Liver (tissue), 9 donors: ENCODE data around the gene ITFG1. TPM values are rescaled to one million over a fixed set of nuclear protein-coding genes. Genes with fewer than 3 reads are reported as not detected.
A peak's percentile ranks its signal among the peaks of the same experiment; 100 is the strongest.

Source experiments
- DNase-seq: peaks from one replicate; pipeline ENCODE4 v3.0.0-alpha.2; 2017; ENCODE audit warnings: low spot score
- H3K27ac ChIP-seq, 2 donors: one replicate each; pipeline ENCODE4 v1.7.0; 2013; ENCODE audit warnings: inconsistent platforms in 2 of 2, low read length in 2 of 2, control low read depth in 1 of 2, low read depth in 1 of 2, mild to moderate bottlenecking in 1 of 2
- H3K27me3 ChIP-seq, 4 donors: one replicate each; pipeline versions ENCODE4 v1.6.1 to v1.7.0; 2013; ENCODE audit warnings: low read length in 3 of 4, inconsistent platforms in 1 of 4, mild to moderate bottlenecking in 1 of 4, moderate library complexity in 1 of 4; ENCODE audit not compliant: control insufficient read depth in 4 of 4, insufficient read depth in 4 of 4
- H3K36me3 ChIP-seq, 4 donors: one replicate each; pipeline versions ENCODE4 v1.6.1 to v1.7.0; 2013; ENCODE audit warnings: low read length in 3 of 4, mild to moderate bottlenecking in 3 of 4, low read depth in 1 of 4, moderate library complexity in 1 of 4; ENCODE audit not compliant: control insufficient read depth in 4 of 4, insufficient read depth in 3 of 4
- H3K4me1 ChIP-seq, 4 donors: one replicate each; pipeline versions ENCODE4 v1.6.1 to v1.7.0; 2013; ENCODE audit warnings: low read length in 3 of 4, mild to moderate bottlenecking in 3 of 4, moderate library complexity in 1 of 4; ENCODE audit not compliant: control insufficient read depth in 4 of 4, insufficient read depth in 4 of 4
- H3K4me3 ChIP-seq, 3 donors: one replicate each; pipeline versions ENCODE4 v1.6.1 to v1.7.0; 2013; ENCODE audit warnings: low read length in 3 of 3, control low read depth in 1 of 3, low read depth in 1 of 3, mild to moderate bottlenecking in 1 of 3
- H3K9ac ChIP-seq, 2 donors: one replicate each; pipeline ENCODE4 v1.7.0; 2013; ENCODE audit warnings: low read length in 2 of 2, mild to moderate bottlenecking in 2 of 2, moderate library complexity in 2 of 2, control low read depth in 1 of 2, low read depth in 1 of 2
- H3K9me3 ChIP-seq, 4 donors: one replicate each; pipeline versions ENCODE4 v1.6.1 to v1.7.0; 2013; ENCODE audit warnings: low read length in 3 of 4; ENCODE audit not compliant: control insufficient read depth in 4 of 4
- ATF3 ChIP-seq: IDR thresholded peaks from 2 replicates; pipeline ENCODE4 v1.6.1; 2016; ENCODE audit warnings: antibody characterized with exemption
- CTCF ChIP-seq: fragments of 150-350 bp; IDR thresholded peaks from 2 replicates; pipeline ENCODE4 v1.5.1; 2017; ENCODE audit warnings: improper control_type of control experiment, low read depth, low read length; ENCODE audit not compliant: missing input control
- EGR1 ChIP-seq, 2 donors: IDR thresholded peaks; 2 replicates each; pipeline ENCODE4 v1.6.1; 2016 to 2018; ENCODE audit warnings: antibody characterized with exemption in 2 of 2, low read depth in 2 of 2
- FOXA1 ChIP-seq: IDR thresholded peaks from 2 replicates; pipeline ENCODE4 v1.6.1; 2016; ENCODE audit warnings: antibody characterized with exemption
- FOXA2 ChIP-seq: IDR thresholded peaks from 2 replicates; pipeline ENCODE4 v1.6.1; 2016; ENCODE audit warnings: antibody characterized with exemption
- GABPA ChIP-seq, 2 donors: IDR thresholded peaks in 1 of 2; conservative IDR thresholded peaks in 1 of 2; 2 replicates each; pipeline ENCODE4 v1.6.1; 2016; ENCODE audit warnings: antibody characterized with exemption in 2 of 2, mild to moderate bottlenecking in 1 of 2, moderate library complexity in 1 of 2
- HNF4A ChIP-seq, 2 donors: conservative IDR thresholded peaks; 2 replicates each; pipeline ENCODE4 v1.6.1; 2016; ENCODE audit warnings: antibody characterized with exemption in 2 of 2, mild to moderate bottlenecking in 2 of 2
- HNF4G ChIP-seq: IDR thresholded peaks from 2 replicates; pipeline ENCODE4 v1.6.1; 2016; ENCODE audit warnings: antibody characterized with exemption
- JUND ChIP-seq, 2 donors: IDR thresholded peaks; 2 replicates each; pipeline ENCODE4 v1.6.1; 2016; ENCODE audit warnings: antibody characterized with exemption in 2 of 2
- MAX ChIP-seq: IDR thresholded peaks from 2 replicates; pipeline ENCODE4 v1.6.1; 2016; ENCODE audit warnings: antibody characterized with exemption
- NR2F2 ChIP-seq: IDR thresholded peaks from 2 replicates; pipeline ENCODE4 v1.6.1; 2016; ENCODE audit warnings: antibody characterized with exemption
- RAD21 ChIP-seq, 2 donors: IDR thresholded peaks; 2 replicates each; pipeline ENCODE4 v1.6.1; 2016; ENCODE audit warnings: antibody characterized with exemption in 2 of 2, mild to moderate bottlenecking in 2 of 2
- REST ChIP-seq: IDR thresholded peaks from 2 replicates; pipeline ENCODE4 v1.6.1; 2016; ENCODE audit warnings: antibody characterized with exemption, mild to moderate bottlenecking
- RXRA ChIP-seq, 2 donors: IDR thresholded peaks; 2 replicates each; pipeline ENCODE4 v1.6.1; 2017 to 2018; ENCODE audit warnings: antibody characterized with exemption in 2 of 2, mild to moderate bottlenecking in 1 of 2
- SP1 ChIP-seq: IDR thresholded peaks from 2 replicates; pipeline ENCODE4 v1.6.1; 2018; ENCODE audit warnings: antibody characterized with exemption, mild to moderate bottlenecking
- TAF1 ChIP-seq: conservative IDR thresholded peaks from 2 replicates; pipeline ENCODE4 v1.6.1; 2016; ENCODE audit warnings: antibody characterized with exemption, mild to moderate bottlenecking
- YY1 ChIP-seq: IDR thresholded peaks from 2 replicates; pipeline ENCODE4 v1.6.1; 2016; ENCODE audit warnings: antibody characterized with exemption, mild to moderate bottlenecking
- ZBTB33 ChIP-seq: IDR thresholded peaks from 2 replicates; pipeline ENCODE4 v1.6.1; 2016; ENCODE audit warnings: antibody characterized with exemption
- WGBS: extraction: QIAGEN DNeasy Blood & Tissue Kit; methylation state at CpG from one replicate; pipeline ENCODE4 v1.1.7; 2013; 5-methylcytosine and 5-hydroxymethylcytosine counted together
- polyA plus RNA-seq, 2 donors: library from polyadenylated mRNA; stranded (reverse) in 1 of 2; unstranded in 1 of 2; fragments of 200-250 nt in 1 of 2; fragments of >200 nt in 1 of 2; fragmentation: Nextera tagmentation in 1 of 2; extraction: Ambion mirVana in 1 of 2; gene quantifications; one replicate each; pipeline versions ENCODE4 v1.2.1 to v1.2.3, GENCODE V29; 2013 to 2015
- total RNA-seq, 2 donors: library from RNA; depleted of rRNA; stranded (reverse); fragments of >200 nt; gene quantifications; one replicate each; pipeline ENCODE4 v1.2.3, GENCODE V29; 2014
- donor health status: healthy.
- donor health status: healthy.
- donor health status: healthy.
- donor health status: healthy.
- donor health status: healthy.

The ITFG1 gene
- total and polyA plus RNA-seq, 4 donors = 31.1 to 51.0 (median 36.5) TPM

GRCh38 chr16:47499700-47500264 is 38.9 kb upstream of the ITFG1 start:
- no peaks in the 10 kb centered on the region for H3K27me3 ChIP-seq
- TF ChIP-seq NR2F2 (no peak), HNF4A (conservative IDR thresholded peaks at IDR 0.05) (peak; percentile 74 to 90), HNF4G (peak; percentile 77), YY1 (no peak), EGR1 (IDR thresholded peaks at IDR 0.05; ENCODE audit: low read depth in 2 of 2) (no peak), SP1 (peak; percentile 72), FOXA2 (peak; percentile 12), RXRA (IDR thresholded peaks at IDR 0.05) (peak; percentile 30 to 77), RAD21 (IDR thresholded peaks at IDR 0.05) (peak in 1 of 2 donors; percentile 23), REST (no peak), JUND (IDR thresholded peaks at IDR 0.05) (no peak), MAX (peak; percentile 38)
- H3K9ac ChIP-seq = no peak overlapping the region
- H3K9me3 ChIP-seq = no peaks in the 10 kb centered on the region
- 76% methylated on average over 9 of the region's 9 CpGs for WGBS
- H3K36me3 ChIP-seq = peaks cover 15 to 40% (median 27%) of the 10 kb centered on the region in 4 donors
- no peak overlapping the region for H3K4me3 ChIP-seq
- H3K4me1 ChIP-seq = no peaks in the 10 kb centered on the region
- no peak overlapping the region for H3K27ac ChIP-seq
- DNase-seq = no peak

GRCh38 chr16:47499080-47499699 is 38.3 kb upstream of the ITFG1 start:
- TF ChIP-seq FOXA1 = no peak
- TF ChIP-seq CTCF = no peak
- TF ChIP-seq GABPA (IDR thresholded peaks at IDR 0.05 in 1 of 2, conservative IDR thresholded peaks at IDR 0.05 in 1 of 2) = no peak
- TF ChIP-seq TAF1 = no peak
- no peak for TF ChIP-seq RAD21 (IDR thresholded peaks at IDR 0.05)
- no peak for TF ChIP-seq ATF3
- no peak for TF ChIP-seq HNF4G
- no peak for TF ChIP-seq NR2F2
- TF ChIP-seq JUND (IDR thresholded peaks at IDR 0.05) = no peak
- no peak for TF ChIP-seq ZBTB33
- Histone ChIP-seq H3K27ac (no peak overlapping the region), H3K9ac (no peak overlapping the region), H3K4me3 (no peak overlapping the region), H3K27me3 (no peaks in the 10 kb centered on the region), H3K4me1 (no peaks in the 10 kb centered on the region), H3K9me3 (no peaks in the 10 kb centered on the region), H3K36me3 (peaks cover 12 to 36% (median 23%) of the 10 kb centered on the region in 4 donors)
- DNase-seq = no peak
- WGBS = 62% methylated on average over 2 of the region's 2 CpGs
